GM12878 (cell line): ENCODE results near the gene FKBP8. TPM values are rescaled to one million over a fixed set of nuclear protein-coding genes. Genes with fewer than 3 reads are reported as not detected.

Experiments used
- ASH2L ChIP-seq: fragments of 300-600, 200-600 bp; sonication (generic); IDR thresholded peaks from 2 replicates; pipeline ENCODE4 v1.6.1; 2017; ENCODE audit warnings: low read depth, mild to moderate bottlenecking, borderline replicate concordance
- ATF2 ChIP-seq: IDR thresholded peaks from 2 replicates; pipeline ENCODE4 v1.6.1; 2012; ENCODE audit warnings: low read length, inconsistent platforms
- BCLAF1 ChIP-seq: fragments of 450-650 bp; IDR thresholded peaks from 2 replicates; pipeline ENCODE4 v1.6.1; 2017; ENCODE audit warnings: antibody characterized with exemption, mild to moderate bottlenecking, moderate library complexity
- CEBPB ChIP-seq, 2 experiments: fragments of 150-350 bp in 1 of 2; IDR thresholded peaks; 2 replicates each; pipeline ENCODE4 v1.6.1; 2012 to 2014; ENCODE audit warnings: low read depth in 2 of 2, low read length in 2 of 2, borderline replicate concordance in 1 of 2, inconsistent platforms in 1 of 2
- CTCF ChIP-seq, 3 experiments: IDR thresholded peaks in 2 of 3; conservative IDR thresholded peaks in 1 of 3; 2 replicates each; pipeline ENCODE4 v1.5.1; 2011; ENCODE audit warnings: low read depth in 3 of 3, low read length in 3 of 3, mild to moderate bottlenecking in 3 of 3, control low read depth in 2 of 3, moderate library complexity in 2 of 3, inconsistent platforms in 1 of 3, mixed read lengths in 1 of 3; ENCODE audit not compliant: control insufficient read depth in 2 of 3, insufficient read depth in 1 of 3; ENCODE audit errors: extremely low read depth in 1 of 3
- E4F1 ChIP-seq: fragments of 450-650 bp; IDR thresholded peaks from 2 replicates; pipeline ENCODE4 v1.6.1; 2018; ENCODE audit warnings: borderline replicate concordance, mild to moderate bottlenecking; ENCODE audit not compliant: partially characterized antibody
- EGR1 ChIP-seq, 2 experiments: IDR thresholded peaks; 1 replicate in 1 of 2; 2 replicates in 1 of 2; pipeline ENCODE4 v1.6.1; 2011 to 2012; ENCODE audit warnings: low read depth in 2 of 2, low read length in 2 of 2, borderline replicate concordance in 1 of 2, mild to moderate bottlenecking in 1 of 2, moderate library complexity in 1 of 2
- IRF3 ChIP-seq: fragments of 450-650 bp; IDR thresholded peaks from 2 replicates; pipeline ENCODE4 v1.6.1; 2014; ENCODE audit warnings: mild to moderate bottlenecking
- MEF2B ChIP-seq: fragments of 450-650 bp; IDR thresholded peaks from 2 replicates; pipeline ENCODE4 v1.6.1; 2018; ENCODE audit warnings: mild to moderate bottlenecking, moderate library complexity; ENCODE audit not compliant: partially characterized antibody, poor library complexity, severe bottlenecking
- NFYA ChIP-seq: IDR thresholded peaks from 2 replicates; pipeline ENCODE4 v1.6.1; 2011; ENCODE audit warnings: low read depth, mild to moderate bottlenecking, low read length, improper control_type of control experiment, borderline replicate concordance
- PML ChIP-seq: IDR thresholded peaks from 2 replicates; pipeline ENCODE4 v1.6.1; 2012; ENCODE audit warnings: low read length, inconsistent platforms
- POLR2AphosphoS2 ChIP-seq: IDR thresholded peaks from 2 replicates; pipeline ENCODE4 v1.6.1; 2011; ENCODE audit warnings: low read depth, mild to moderate bottlenecking, low read length, improper control_type of control experiment, moderate library complexity
- RAD51 ChIP-seq: fragments of 450-650 bp; IDR thresholded peaks from 2 replicates; pipeline ENCODE4 v1.6.1; 2016; ENCODE audit warnings: moderate library complexity, mild to moderate bottlenecking, inconsistent platforms
- RCOR1 ChIP-seq: conservative IDR thresholded peaks from 2 replicates; pipeline ENCODE4 v1.6.1; 2012; ENCODE audit warnings: low read depth, low read length, improper control_type of control experiment
- RFX5 ChIP-seq: IDR thresholded peaks from 2 replicates; pipeline ENCODE4 v1.6.1; 2011; ENCODE audit warnings: low read depth, low read length, improper control_type of control experiment
- SP1 ChIP-seq: IDR thresholded peaks from one replicate; pipeline ENCODE4 v1.6.1; 2011; ENCODE audit warnings: low read depth, low read length
- WRNIP1 ChIP-seq: IDR thresholded peaks from 2 replicates; pipeline ENCODE4 v1.6.1; 2011; ENCODE audit warnings: low read depth, low read length, improper control_type of control experiment, borderline replicate concordance
- ZBED1 ChIP-seq: IDR thresholded peaks from 2 replicates; pipeline ENCODE4 v1.6.1; 2016; ENCODE audit warnings: borderline replicate concordance
- ZNF622 ChIP-seq: fragments of 450-650 bp; IDR thresholded peaks from 2 replicates; pipeline ENCODE4 v1.6.1; 2017; ENCODE audit warnings: mild to moderate bottlenecking, inconsistent platforms
- polyA plus RNA-seq, 11 experiments: library from polyadenylated mRNA; depleted of rRNA in 4 of 11; unstranded in 6 of 11; stranded (reverse) in 5 of 11; fragments of >200 nt; fragmentation: Nextera tagmentation in 4 of 11; fragmentation: Illumina TruSeq in 1 of 11; extraction: Ambion mirVana in 4 of 11; extraction: Trizol in 1 of 11; gene quantifications; 1 replicate in 1 of 11; 2 replicates in 10 of 11; pipeline versions ENCODE4 v1.2.1 to v1.2.3, GENCODE V29; 2011 to 2016; ENCODE audit warnings: inconsistent platforms in 2 of 11, missing spikeins in 2 of 11, low read depth in 1 of 11
- total RNA-seq, 4 experiments: library from RNA; depleted of rRNA in 3 of 4; stranded (reverse); fragments of >200 nt in 3 of 4; fragmentation: Illumina TruSeq in 1 of 4; extraction: Trizol in 1 of 4; gene quantifications; 2 replicates each; pipeline versions ENCODE4 v1.2.1 to v1.2.3, GENCODE V29; 2013 to 2021

FKBP8 gene
- total and polyA plus RNA-seq, 10 of the 15 experiments (the other 5 are each of a cell fraction or from before 2014, with no cell fraction given) = 0.13 to 205 (median 95.4) TPM

GRCh38 chr19:18557411-18558201 is 14.2 kb upstream of the FKBP8 start, which contains the start of gene KXD1 (continued):
- TF ChIP-seq E4F1 (no peak), CEBPB (IDR thresholded peaks at IDR 0.05; ENCODE audit: borderline replicate concordance in 1 of 2, low read depth in 2 of 2, low read length in 2 of 2) (no peak), MEF2B (no peak), SP1 (no peak), BCLAF1 (no peak), ASH2L (0 out of 2 replicates have a peak, but pooled peaks have one; percentile 46), POLR2AphosphoS2 (peak; percentile 73; the same call in 1 of the 2 replicates), RFX5 (peak; percentile 50; the same call in 1 of the 2 replicates), RAD51 (no peak), CTCF (IDR thresholded peaks at IDR 0.05 in 2 of 3, conservative IDR thresholded peaks at IDR 0.05 in 1 of 3; ENCODE audit: control insufficient read depth in 2 of 3, extremely low read depth in 1 of 3, insufficient read depth in 1 of 3, low read depth in 3 of 3, low read length in 3 of 3) (no peak), EGR1 (IDR thresholded peaks at IDR 0.05; ENCODE audit: borderline replicate concordance in 1 of 2, low read depth in 2 of 2, low read length in 2 of 2) (peak; percentile 55 to 94; a peak in 2 of 3 replicates), NFYA (no peak), IRF3 (no peak), ZNF622 (no peak), WRNIP1 (peak; percentile 95; the same call in 1 of the 2 replicates), ZBED1 (peak; percentile 86; the same call in 1 of the 2 replicates), RCOR1 (peak; percentile 96; the same call in 1 of the 2 replicates), ATF2 (no peak), PML (peak; percentile 86)
